Breast epithelium (tissue), 3 donors: ENCODE data around the gene SORBS2.

Experiments
- POLR2AphosphoS5 ChIP-seq, 3 donors: sonication (generic); formaldehyde crosslinking; IDR thresholded peaks; one replicate each; pipeline ENCODE4 v1.6.1; 2017; ENCODE audit warnings: antibody characterized with exemption in 3 of 3
- TF ChIP-seq, protein P1 (sequence below), 3 donors: fragments of 450-650 bp; IDR thresholded peaks; one replicate each; pipeline ENCODE4 v1.5.1; 2016 to 2017; ENCODE audit warnings: antibody characterized with exemption in 3 of 3, mild to moderate bottlenecking in 3 of 3, moderate library complexity in 3 of 3

DNA sequence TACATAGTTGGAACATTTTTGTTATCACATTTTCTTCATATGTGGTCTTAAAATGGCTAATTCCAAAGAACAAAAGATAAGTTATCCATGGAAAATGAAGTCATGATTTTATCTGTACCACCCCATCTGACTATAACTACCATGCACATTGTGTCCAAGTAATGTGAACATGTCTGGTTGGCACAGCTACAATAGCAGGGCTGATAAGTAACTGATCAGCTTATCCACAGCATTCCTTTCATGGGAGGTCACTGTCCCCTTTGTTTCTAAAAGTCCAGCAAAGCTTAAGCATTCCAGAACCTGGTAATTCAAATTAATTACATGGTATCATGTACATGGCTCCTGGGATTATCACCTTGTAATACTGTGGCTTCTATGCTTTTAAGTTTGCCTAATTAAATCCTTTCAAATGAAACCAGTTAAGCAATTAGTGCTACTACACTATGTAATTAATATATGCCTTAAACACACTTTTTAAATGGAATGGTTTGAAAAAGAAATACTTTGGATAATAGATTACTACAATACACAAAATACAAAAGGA, 21.1 kb upstream of the SORBS2 start:
- TF ChIP-seq, protein P1, sequence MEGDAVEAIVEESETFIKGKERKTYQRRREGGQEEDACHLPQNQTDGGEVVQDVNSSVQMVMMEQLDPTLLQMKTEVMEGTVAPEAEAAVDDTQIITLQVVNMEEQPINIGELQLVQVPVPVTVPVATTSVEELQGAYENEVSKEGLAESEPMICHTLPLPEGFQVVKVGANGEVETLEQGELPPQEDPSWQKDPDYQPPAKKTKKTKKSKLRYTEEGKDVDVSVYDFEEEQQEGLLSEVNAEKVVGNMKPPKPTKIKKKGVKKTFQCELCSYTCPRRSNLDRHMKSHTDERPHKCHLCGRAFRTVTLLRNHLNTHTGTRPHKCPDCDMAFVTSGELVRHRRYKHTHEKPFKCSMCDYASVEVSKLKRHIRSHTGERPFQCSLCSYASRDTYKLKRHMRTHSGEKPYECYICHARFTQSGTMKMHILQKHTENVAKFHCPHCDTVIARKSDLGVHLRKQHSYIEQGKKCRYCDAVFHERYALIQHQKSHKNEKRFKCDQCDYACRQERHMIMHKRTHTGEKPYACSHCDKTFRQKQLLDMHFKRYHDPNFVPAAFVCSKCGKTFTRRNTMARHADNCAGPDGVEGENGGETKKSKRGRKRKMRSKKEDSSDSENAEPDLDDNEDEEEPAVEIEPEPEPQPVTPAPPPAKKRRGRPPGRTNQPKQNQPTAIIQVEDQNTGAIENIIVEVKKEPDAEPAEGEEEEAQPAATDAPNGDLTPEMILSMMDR (IDR thresholded peaks at IDR 0.05) = no peak
- TF ChIP-seq POLR2AphosphoS5 (IDR thresholded peaks at IDR 0.05) = no peak
